ENCODE data around the gene FETUB.

FETUB gene

GRCh38 chr3:186612721-186613636 lies 27.2 kb upstream of the FETUB start, which contains the start of gene AHSG:
Gene AHSG, plus strand, starts transcription at chr3:186613060. Its CDS starts 82 bp downstream, at chr3:186613142.
- no peak for FAIRE-seq
- no peak for DNase-seq (ENCODE audit: insufficient read length, low spot score)

GRCh38 chr3:186613637-186614265 lies 26.4 kb upstream of the FETUB start:
- DNase-seq (ENCODE audit: insufficient read length, low spot score) (no peak), FAIRE-seq (no peak)

GRCh38 chr3:186614266-186614596 lies 26.0 kb upstream of the FETUB start:
- DNase-seq (ENCODE audit: insufficient read length, low spot score) (no peak), FAIRE-seq (no peak)

- FAIRE-seq (peak; percentile 70), DNase-seq (ENCODE audit: insufficient read length, low spot score) (peak; percentile 83)
Observed at GRCh38 chr3:186614597-186615483, 25.4 kb upstream of the FETUB start.

GRCh38 chr3:186616299-186616617 lies 23.9 kb upstream of the FETUB start:
- DNase-seq (ENCODE audit: insufficient read length, low spot score) (no peak), FAIRE-seq (no peak)

GRCh38 chr3:186617036-186617946 lies 22.9 kb upstream of the FETUB start:
- FAIRE-seq: peak; percentile 91
- DNase-seq (ENCODE audit: insufficient read length, low spot score): peak; percentile 96

GRCh38 chr3:186618318-186618938 lies 21.8 kb upstream of the FETUB start:
- FAIRE-seq (no peak), DNase-seq (ENCODE audit: insufficient read length, low spot score) (no peak)

GRCh38 chr3:186619787-186620212 lies 20.4 kb upstream of the FETUB start:
- DNase-seq (ENCODE audit: insufficient read length, low spot score): no peak
- FAIRE-seq: no peak

- DNase-seq (ENCODE audit: insufficient read length, low spot score): no peak
- FAIRE-seq: no peak
Observed at GRCh38 chr3:186620213-186621092, 19.7 kb upstream of the FETUB start.

GRCh38 chr3:186621894-186622650 lies 18.1 kb upstream of the FETUB start:
- no peak for FAIRE-seq
- no peak for DNase-seq (ENCODE audit: insufficient read length, low spot score)

GRCh38 chr3:186622651-186623310 lies 17.4 kb upstream of the FETUB start:
- no peak for DNase-seq (ENCODE audit: insufficient read length, low spot score)
- FAIRE-seq: no peak

- FAIRE-seq (no peak), DNase-seq (ENCODE audit: insufficient read length, low spot score) (no peak)
Observed at GRCh38 chr3:186624598-186624997, 15.6 kb upstream of the FETUB start.

- DNase-seq (ENCODE audit: insufficient read length, low spot score) (no peak), FAIRE-seq (no peak)
Observed at GRCh38 chr3:186625600-186626042, 14.6 kb upstream of the FETUB start.

GRCh38 chr3:186626254-186626847 lies 13.8 kb upstream of the FETUB start:
- DNase-seq (ENCODE audit: insufficient read length, low spot score): no peak
- no peak for FAIRE-seq

GRCh38 chr3:186627852-186628414 lies 12.3 kb upstream of the FETUB start:
- FAIRE-seq (no peak), DNase-seq (ENCODE audit: insufficient read length, low spot score) (no peak)

- no peak for DNase-seq (ENCODE audit: insufficient read length, low spot score)
- no peak for FAIRE-seq
Observed at GRCh38 chr3:186628756-186629155, 11.4 kb upstream of the FETUB start.
